ENCODE results near the gene PRXL2C.

- TF ChIP-seq CTCF (IDR thresholded peaks at IDR 0.05; ENCODE audit: low read depth, low read length) (no peak), POLR2A (IDR thresholded peaks at IDR 0.05; ENCODE audit: extremely low read depth, insufficient read length) (no peak), MAX (IDR thresholded peaks at IDR 0.05; ENCODE audit: low read depth, low read length) (no peak), MYC (IDR thresholded peaks at IDR 0.05; ENCODE audit: low read depth, low read length) (no peak)
These were observed 33.8 kb upstream of the PRXL2C start for GRCh38 chr9:96688745-96689464.

Measured in NB4 (cell line).